Stomach smooth muscle (tissue), 2 donors: ENCODE data around the gene LANCL2.
"Not testable (repeated sequence)": the region's sequence is repeated elsewhere in the genome, so short reads cannot be mapped to it uniquely, and the experiment has no call there.

Experiments used
- H3K27ac ChIP-seq: one replicate; pipeline ENCODE4 v1.7.0; 2013; ENCODE audit warnings: mild to moderate bottlenecking, low read length, inconsistent platforms
- H3K27me3 ChIP-seq, 2 donors: one replicate each; pipeline ENCODE4 v1.7.0; 2013; ENCODE audit warnings: low read length in 2 of 2; ENCODE audit not compliant: insufficient read depth in 2 of 2, control insufficient read depth in 1 of 2
- H3K36me3 ChIP-seq, 2 donors: one replicate each; pipeline ENCODE4 v1.7.0; 2013; ENCODE audit warnings: low read length in 2 of 2; ENCODE audit not compliant: control insufficient read depth in 2 of 2, insufficient read depth in 2 of 2
- H3K4me1 ChIP-seq: one replicate; pipeline ENCODE4 v1.7.0; 2013; ENCODE audit warnings: low read length; ENCODE audit not compliant: control insufficient read depth, insufficient read depth
- H3K4me3 ChIP-seq, 2 donors: one replicate each; pipeline ENCODE4 v1.7.0; 2013; ENCODE audit warnings: low read length in 2 of 2
- H3K9ac ChIP-seq, 2 donors: one replicate each; pipeline ENCODE4 v1.7.0; 2013; ENCODE audit warnings: low read length in 2 of 2, mild to moderate bottlenecking in 1 of 2
- H3K9me3 ChIP-seq, 2 donors: one replicate each; pipeline ENCODE4 v1.7.0; 2013; ENCODE audit warnings: low read length in 2 of 2; ENCODE audit not compliant: control insufficient read depth in 2 of 2
- donor health status: healthy.
- donor health status: Pancreatic carcinoma.

Gene LANCL2

DNA sequence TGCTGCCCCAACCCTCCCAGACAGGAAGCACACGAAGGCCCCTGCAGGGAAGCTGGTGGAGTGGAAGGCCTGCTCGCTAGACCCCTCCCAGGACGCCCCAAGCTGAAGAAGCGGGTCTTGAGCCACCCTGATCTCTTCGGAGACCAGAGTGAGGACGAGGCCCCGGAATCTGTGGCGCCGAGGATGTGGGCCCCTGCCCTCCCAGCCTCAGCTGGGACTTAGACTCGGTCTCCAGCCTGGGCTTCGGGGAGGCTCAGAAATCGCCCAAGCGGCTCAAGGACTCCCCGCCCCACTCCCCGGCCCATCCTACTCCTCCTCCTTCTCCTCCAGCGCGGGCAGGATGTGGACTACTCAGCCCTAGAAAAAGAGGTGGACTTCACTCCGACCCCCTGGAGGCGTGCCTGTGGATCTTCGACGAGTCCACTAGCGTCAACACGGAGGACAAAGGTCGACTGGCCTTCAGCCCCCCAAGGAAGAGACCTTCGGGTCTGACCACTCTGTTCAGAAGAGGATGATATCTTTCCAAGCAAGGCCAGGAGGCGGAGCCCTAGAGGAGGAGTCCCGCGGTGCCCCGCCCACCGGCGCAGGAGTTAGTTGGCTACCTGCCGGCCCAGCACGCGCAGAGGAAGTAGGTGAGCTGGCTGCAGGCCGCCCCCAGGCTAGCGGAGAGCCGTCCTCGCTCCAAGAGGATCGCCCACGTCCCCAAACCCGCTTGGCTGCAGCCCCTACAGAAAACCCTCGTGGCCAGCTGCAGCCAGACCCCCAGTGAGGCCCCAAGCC lies 21.9 kb upstream of the LANCL2 start:
- no peak overlapping the region for H3K27ac ChIP-seq
- no peaks in the 10 kb centered on the region for H3K9me3 ChIP-seq
- H3K9ac ChIP-seq = no peak overlapping the region
- H3K27me3 ChIP-seq = peaks cover 3 to 6% of the 10 kb centered on the region in 2 donors
- no peak overlapping the region for H3K4me3 ChIP-seq
- no peaks in the 10 kb centered on the region for H3K4me1 ChIP-seq
- no peaks in the 10 kb centered on the region for H3K36me3 ChIP-seq

DNA sequence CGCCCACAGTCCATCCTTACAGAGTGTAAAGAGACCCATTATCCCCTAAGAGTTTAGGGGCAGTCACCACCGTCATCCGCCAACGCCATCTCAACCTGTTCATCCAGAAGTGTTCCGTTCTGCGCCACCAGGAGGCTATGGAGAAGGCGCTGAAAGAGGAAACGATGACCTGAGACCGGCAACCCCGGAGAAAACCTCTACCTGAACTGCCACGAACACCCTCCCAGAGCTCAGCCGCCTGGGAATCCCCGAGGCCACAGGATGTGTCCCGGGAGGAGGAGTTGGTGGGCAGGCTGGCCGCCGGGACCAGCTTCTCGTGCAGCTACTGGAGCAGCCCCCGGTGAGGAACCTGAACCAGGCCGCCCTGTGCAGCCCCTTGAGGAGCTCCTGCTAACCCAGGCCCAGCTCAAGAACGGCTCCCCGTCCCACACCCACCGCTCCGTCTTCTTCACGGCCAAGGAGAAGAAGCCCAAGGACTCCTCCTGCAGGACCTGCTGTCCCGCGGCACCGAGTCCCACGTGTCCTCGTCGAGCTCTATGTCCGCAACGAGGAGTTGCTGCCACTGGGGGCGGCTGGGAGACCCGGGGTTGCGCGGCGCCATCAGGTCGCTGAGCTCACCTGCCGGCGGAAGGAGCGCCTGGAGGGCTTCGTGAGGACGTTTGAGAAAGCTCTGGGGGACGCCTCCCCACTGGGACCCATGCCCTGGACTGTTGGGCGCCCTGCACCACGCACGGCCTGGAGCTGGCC lies 21.1 kb upstream of the LANCL2 start:
- Histone ChIP-seq H3K4me1 (no peaks in the 10 kb centered on the region), H3K9ac (no peak overlapping the region), H3K36me3 (no peaks in the 10 kb centered on the region), H3K9me3 (no peaks in the 10 kb centered on the region), H3K27me3 (peaks cover 3 to 6% of the 10 kb centered on the region in 2 donors), H3K27ac (no peak overlapping the region), H3K4me3 (no peak overlapping the region)

DNA sequence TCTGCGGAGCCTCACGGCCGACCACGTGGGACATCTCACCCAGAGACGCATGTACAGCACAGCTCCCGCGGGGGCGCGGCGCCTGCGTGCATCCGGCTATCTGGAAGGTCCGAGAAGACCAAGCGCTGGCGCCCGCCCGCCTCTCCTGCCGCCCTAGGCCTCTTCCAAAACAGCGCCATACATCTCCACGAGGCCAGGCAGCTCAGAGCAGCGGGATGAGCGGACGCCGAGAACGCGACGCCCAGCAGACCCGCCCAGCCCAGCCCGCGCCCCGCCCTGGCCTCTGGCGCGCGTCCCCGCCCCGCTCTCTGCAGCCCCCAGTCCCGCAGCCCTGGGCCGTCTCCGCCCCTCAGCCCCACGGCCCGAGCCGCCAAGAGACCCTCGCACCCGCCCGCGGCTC lies 20.3 kb upstream of the LANCL2 start:
- Histone ChIP-seq H3K4me1 (no peaks in the 10 kb centered on the region), H3K9me3 (no peaks in the 10 kb centered on the region), H3K27ac (no peak overlapping the region), H3K36me3 (no peaks in the 10 kb centered on the region), H3K9ac (no peak overlapping the region), H3K27me3 (peaks cover 3 to 6% of the 10 kb centered on the region in 2 donors), H3K4me3 (no peak overlapping the region)

DNA sequence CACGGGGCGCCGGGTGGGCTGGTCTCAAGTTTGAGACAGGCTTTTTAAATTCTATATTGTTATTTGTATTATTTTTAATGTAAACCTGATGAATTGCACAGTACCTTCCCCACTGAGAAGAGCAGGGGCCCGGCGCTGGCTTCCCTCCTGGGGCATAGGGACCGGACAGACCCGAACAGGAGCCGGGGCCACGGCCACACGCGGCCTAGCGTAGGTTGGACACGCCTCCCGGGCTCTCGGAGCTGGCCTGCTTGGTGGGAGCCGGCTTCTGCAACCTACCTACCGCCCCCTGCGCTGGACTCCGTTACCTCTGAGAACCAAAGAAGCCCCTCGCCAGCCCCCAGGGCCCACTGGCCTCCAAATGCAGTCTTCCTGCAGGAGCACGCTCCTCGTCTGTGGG lies 19.8 kb upstream of the LANCL2 start:
- no peak overlapping the region for H3K9ac ChIP-seq
- H3K27ac ChIP-seq = no peak overlapping the region
- peaks cover 3 to 6% of the 10 kb centered on the region in 2 donors for H3K27me3 ChIP-seq
- no peaks in the 10 kb centered on the region for H3K36me3 ChIP-seq
- H3K4me3 ChIP-seq = no peak overlapping the region
- no peaks in the 10 kb centered on the region for H3K9me3 ChIP-seq
- H3K4me1 ChIP-seq = no peaks in the 10 kb centered on the region

DNA sequence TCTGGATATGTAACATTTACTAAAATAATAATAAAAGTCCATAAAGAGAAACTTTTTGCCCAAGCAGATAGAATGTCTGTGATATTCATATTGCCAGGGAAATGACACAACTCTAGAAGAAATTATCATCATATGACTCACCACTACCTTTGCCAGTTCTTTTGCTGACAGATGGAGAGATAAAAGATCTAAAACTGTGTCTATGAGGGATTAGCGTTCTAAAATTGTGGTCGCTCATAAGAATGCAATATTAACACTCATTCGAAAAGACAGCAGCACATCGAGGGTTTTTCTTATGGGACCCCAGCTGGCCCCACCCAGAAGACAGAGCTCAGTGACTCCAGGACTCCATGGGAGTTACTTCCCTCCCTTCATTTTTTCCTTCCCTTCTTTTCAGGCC lies 16.6 kb upstream of the LANCL2 start:
- H3K4me1 ChIP-seq = no peaks in the 10 kb centered on the region
- no peak overlapping the region for H3K27ac ChIP-seq
- H3K9ac ChIP-seq = no peak overlapping the region
- H3K9me3 ChIP-seq = no peaks in the 10 kb centered on the region
- H3K4me3 ChIP-seq = no peak overlapping the region
- peaks cover 3 to 6% of the 10 kb centered on the region in 2 donors for H3K27me3 ChIP-seq
- no peaks in the 10 kb centered on the region for H3K36me3 ChIP-seq

DNA sequence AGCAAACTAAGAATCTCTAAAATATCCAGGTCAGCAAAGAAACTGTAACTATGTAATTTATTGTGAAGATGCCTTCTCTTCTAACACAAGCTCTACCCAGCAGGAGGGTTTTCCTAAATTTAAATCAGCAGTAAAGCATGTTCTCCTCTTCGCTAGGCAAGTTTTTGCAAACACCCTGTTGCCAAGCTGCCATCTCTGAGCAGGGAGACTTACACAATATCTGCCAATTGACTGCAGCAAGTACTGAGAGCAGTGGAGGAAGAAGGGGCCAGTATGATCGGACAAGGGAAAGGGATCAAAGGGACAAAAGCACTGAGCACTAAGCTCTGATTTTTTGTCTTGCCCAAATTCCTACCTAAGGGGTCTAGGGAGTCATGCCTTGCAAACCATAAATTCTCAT lies 16.0 kb upstream of the LANCL2 start:
- Histone ChIP-seq H3K4me3 (no peak overlapping the region), H3K27ac (no peak overlapping the region), H3K9me3 (no peaks in the 10 kb centered on the region), H3K9ac (no peak overlapping the region), H3K4me1 (no peaks in the 10 kb centered on the region), H3K36me3 (no peaks in the 10 kb centered on the region), H3K27me3 (peaks cover 3 to 6% of the 10 kb centered on the region in 2 donors)

DNA sequence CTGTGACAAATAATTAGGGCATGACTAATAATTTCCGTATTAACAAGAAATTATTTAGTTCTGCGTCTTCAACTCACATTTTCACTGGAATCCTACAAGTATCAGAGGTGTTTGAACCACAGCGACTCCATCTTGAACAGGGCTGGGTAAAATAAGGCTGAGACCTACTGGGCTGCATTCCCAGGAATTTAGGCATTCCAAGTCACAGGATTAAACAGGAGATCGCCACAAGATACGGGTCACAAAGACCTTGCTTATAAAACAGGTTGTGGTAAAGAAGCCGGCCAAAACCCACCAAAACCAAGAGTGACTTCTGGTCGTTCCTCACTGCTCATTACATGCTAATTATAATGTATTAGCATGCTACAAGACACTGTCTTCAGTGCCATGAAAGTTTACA lies 14.9 kb upstream of the LANCL2 start:
- Histone ChIP-seq H3K4me1 (no peaks in the 10 kb centered on the region), H3K9ac (no peak overlapping the region), H3K4me3 (no peak overlapping the region), H3K36me3 (no peaks in the 10 kb centered on the region), H3K27me3 (no peaks in the 10 kb centered on the region), H3K27ac (no peak overlapping the region), H3K9me3 (no peaks in the 10 kb centered on the region)

DNA sequence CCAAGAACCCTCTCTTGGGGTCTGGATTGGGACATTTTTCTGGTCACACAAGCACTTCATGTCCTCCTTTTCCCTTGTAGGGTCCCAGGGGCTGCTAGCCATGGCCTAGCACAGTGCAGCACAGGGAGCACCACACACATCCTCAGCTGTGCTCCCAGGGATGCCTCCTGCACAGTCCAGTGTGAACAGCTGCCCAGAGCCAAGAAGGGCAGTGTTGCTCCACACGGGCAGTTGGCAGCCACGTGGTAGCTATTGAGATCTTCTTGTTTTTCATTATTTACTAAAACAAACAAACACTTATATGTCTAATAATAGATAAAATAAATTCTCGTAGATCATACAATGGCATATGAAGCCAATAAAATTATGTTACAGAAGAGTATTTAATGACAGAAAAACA lies 13.9 kb upstream of the LANCL2 start:
- Histone ChIP-seq H3K27ac (no peak overlapping the region), H3K4me3 (no peak overlapping the region), H3K9me3 (no peaks in the 10 kb centered on the region), H3K27me3 (no peaks in the 10 kb centered on the region), H3K9ac (no peak overlapping the region), H3K4me1 (no peaks in the 10 kb centered on the region), H3K36me3 (no peaks in the 10 kb centered on the region)

DNA sequence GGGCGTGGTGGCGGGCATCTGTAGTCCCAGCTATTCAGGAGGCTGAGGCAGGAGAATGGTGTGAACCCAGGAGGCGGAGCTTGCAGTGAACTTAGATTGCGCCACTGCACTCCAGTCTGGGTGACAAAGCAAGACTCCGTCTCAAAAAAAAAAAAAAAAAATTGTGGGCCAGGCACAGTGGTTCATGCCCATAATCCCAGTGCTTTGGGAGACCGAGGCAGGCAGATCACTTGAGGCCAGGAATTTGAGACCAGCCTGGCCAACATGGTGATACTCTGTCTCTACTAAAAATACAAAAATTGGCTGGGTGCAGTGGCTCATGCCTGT lies 12.2 kb upstream of the LANCL2 start:
- not testable (repeated sequence) for H3K4me1 ChIP-seq, H3K27me3 ChIP-seq, H3K36me3 ChIP-seq, H3K27ac ChIP-seq, H3K9ac ChIP-seq, H3K9me3 ChIP-seq, H3K4me3 ChIP-seq

DNA sequence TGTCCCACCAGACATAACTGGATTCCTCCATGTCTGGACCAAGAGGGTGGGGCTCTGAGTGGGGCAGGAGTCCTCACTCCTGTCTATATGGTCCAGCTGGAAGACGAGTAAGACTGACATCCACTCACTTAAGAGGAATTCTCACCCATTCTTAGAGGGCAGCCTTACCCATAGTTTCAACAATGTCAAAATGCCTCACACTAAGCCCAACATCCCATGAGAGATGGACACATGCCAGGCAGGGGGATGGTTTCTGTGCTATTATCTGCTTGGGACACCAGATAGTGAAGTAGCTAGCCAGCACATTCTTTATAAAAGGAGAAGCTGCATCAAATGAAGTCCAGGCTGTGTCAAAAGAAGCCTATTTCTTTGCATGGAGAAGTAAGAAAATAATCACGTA lies 4.7 kb upstream of the LANCL2 start:
- H3K36me3 ChIP-seq = no peaks in the 10 kb centered on the region
- H3K27me3 ChIP-seq = peaks cover 2 to 6% of the 10 kb centered on the region in 2 donors
- H3K9me3 ChIP-seq = no peaks in the 10 kb centered on the region
- H3K9ac ChIP-seq = no peak overlapping the region
- H3K4me3 ChIP-seq = no peak overlapping the region
- no peak overlapping the region for H3K27ac ChIP-seq
- peaks cover 7% of the 10 kb centered on the region for H3K4me1 ChIP-seq

DNA sequence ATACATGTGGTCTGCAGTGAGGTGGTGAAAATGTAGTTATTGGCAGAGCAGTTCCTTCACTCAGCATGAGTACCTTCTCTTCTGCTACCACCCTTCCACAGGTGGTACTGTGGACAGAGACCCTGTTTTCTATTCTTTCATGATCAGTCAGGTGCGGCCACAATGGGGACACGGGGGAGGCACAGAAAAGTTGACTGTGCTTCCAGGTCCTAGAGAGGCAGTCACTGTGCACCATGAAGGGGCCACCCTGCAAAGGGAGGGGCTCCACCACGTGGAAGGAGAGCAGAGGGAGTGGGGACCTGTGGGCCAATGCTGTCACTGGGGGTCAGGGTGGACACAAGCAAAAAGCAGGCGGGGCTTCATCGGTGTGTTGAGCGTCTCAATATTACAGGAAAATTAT lies 3.6 kb upstream of the LANCL2 start:
- Histone ChIP-seq H3K4me1 (peaks cover 7% of the 10 kb centered on the region), H3K36me3 (no peaks in the 10 kb centered on the region), H3K9me3 (no peaks in the 10 kb centered on the region), H3K27me3 (peaks cover 2 to 6% of the 10 kb centered on the region in 2 donors), H3K9ac (no peak overlapping the region), H3K4me3 (no peak overlapping the region), H3K27ac (no peak overlapping the region)
